ENCODE results near the gene NDUFAF5. TPM values are rescaled to one million over a fixed set of nuclear protein-coding genes. Genes with fewer than 3 reads are reported as not detected.
A peak's percentile ranks its signal among the peaks of the same experiment; 100 is the strongest.

Gene NDUFAF5
- total RNA-seq, 1 experiment from 2014 or later: 34.1 TPM

DNA sequence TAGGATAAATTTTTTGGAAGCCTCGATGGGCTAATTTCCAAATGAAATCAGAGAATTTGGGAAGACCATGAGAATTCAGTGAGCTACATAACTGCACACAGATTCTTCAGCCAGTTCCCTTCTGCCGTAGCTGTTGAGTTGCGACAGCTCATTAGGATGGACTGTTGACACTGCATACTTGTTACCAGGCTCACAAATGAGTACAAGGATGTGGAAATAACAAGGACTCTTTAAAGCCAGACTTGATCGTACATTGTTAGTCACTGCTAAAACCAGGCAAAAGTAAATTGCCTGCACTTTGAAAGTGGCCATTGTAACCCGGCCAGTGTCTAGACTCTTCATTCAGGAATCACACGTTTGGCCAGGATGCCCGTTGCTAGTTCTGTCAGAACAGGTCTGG lies 37.0 kb downstream of the NDUFAF5 start:
- DNase-seq (ENCODE audit: low read depth): no peak

- DNase-seq (ENCODE audit: low read depth): no peak
These were observed 37.6 kb downstream of the NDUFAF5 start for GRCh38 chr20:13822459-13822858.

GRCh38 chr20:13824459-13824858 lies 39.6 kb downstream of the NDUFAF5 start:
- DNase-seq (ENCODE audit: low read depth): no peak

GRCh38 chr20:13825465-13825864 lies 40.6 kb downstream of the NDUFAF5 start:
- no peak for DNase-seq (ENCODE audit: low read depth)

DNA sequence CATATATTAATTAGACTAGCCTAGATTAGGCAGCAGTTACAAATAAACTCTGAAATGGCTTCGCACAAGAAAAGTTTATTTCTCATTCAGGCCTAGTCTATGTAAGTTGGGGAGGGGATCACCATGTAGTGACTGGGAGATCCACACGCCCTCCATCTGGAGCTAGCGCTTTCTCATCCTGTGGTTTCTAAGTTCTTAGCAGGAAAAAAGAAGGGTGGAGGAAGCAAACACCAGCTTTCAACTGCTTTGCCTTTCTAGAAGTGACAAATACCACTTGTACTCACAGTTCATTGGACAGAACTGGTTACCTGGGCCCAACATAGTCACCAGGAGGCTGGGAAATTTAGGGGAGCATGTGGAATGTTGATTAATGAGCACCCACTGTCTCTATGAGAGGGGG lies 46.6 kb downstream of the NDUFAF5 start:
- DNase-seq (ENCODE audit: low read depth): no peak

- no peak for DNase-seq (ENCODE audit: low read depth)
These were observed 53.8 kb downstream of the NDUFAF5 start for GRCh38 chr20:13838664-13839063.

- peak; percentile 35 for DNase-seq (ENCODE audit: low read depth)
These were observed 54.7 kb downstream of the NDUFAF5 start for GRCh38 chr20:13839421-13840092.

- DNase-seq (ENCODE audit: low read depth): no peak
These were observed 55.3 kb downstream of the NDUFAF5 start for GRCh38 chr20:13840093-13840465.

DNA sequence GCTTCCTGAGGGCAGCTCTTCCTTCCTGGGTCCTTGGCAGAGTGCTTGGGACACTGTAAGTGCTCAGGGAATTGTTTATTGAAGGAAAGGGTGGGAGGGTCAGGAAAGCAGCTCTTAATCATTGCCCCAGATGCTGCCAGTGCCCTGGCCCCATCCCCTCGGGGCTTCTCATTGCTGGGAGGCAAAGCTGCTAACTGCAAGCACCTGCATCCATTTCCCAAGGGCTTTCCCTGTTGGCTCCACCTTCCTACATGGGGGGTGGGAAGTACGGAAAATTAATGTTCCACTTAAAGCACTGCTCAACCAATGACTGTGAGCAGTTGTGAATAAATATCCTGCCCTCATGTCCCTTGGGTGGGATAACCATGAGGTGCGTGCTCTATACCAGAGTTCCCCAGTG lies 56.4 kb downstream of the NDUFAF5 start:
- no peak for DNase-seq (ENCODE audit: low read depth)

DNA sequence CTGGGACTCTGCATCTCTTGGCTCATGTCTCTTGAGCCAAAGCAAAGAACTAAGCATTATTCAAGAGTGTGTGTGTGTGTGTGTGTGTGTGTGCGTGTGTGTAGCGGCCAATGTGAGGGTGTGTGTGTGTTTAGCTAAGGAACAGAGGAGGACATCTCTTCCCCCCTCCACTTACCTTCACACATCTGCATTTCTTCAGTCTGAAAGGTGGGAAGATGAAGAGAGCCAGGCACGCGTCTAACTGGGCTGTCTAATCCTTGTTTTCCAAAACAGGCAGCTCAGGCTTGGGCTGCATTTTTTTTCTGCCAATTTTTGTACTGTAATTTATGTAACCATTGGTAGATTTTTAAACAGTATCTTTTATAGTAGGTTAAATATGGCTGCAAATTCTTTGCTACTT lies 59.5 kb downstream of the NDUFAF5 start:
- DNase-seq (ENCODE audit: low read depth): no peak

DNA sequence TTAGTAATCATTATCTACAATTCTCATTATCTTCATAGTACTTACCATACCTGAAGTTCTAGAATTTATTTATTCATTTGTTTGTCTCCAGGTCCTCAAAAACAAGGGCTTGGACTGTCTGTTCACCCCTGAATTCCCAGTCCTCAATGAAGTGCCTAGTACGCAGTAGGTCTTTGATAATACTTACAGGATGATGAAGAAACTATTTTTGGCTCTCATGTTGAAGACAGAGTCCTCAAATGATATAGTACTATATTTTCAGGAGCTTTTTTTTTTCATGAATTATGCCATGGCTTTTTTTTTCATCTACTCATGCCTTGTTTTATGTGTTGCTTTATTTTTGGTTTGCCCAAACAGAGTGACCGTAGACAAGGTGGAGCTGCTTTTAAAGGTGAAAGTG lies 66.5 kb downstream of the NDUFAF5 start:
- DNase-seq (ENCODE audit: low read depth): no peak

- DNase-seq (ENCODE audit: low read depth): peak; percentile 26
These were observed 67.5 kb downstream of the NDUFAF5 start for GRCh38 chr20:13852306-13852705.

DNA sequence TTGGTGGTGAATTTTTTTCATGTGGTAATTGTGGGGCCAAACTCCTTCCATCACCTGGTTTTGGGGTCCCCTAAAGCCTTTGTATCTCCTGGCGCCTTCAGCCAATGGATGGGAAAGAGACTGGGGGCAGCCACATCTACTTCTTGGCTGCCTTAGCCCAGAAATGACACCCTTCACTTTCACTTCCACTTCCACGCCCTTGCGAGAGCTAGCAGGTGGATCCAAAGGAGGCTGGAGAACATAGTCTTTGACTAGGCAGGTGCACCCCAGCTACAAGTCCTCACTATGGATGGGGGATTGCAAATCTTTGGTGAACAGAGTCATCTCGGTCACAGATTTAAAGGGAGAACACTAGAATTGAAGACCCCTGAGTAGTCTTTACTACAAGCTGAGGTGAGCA lies 70.8 kb downstream of the NDUFAF5 start:
- no peak for DNase-seq (ENCODE audit: low read depth)

DNA sequence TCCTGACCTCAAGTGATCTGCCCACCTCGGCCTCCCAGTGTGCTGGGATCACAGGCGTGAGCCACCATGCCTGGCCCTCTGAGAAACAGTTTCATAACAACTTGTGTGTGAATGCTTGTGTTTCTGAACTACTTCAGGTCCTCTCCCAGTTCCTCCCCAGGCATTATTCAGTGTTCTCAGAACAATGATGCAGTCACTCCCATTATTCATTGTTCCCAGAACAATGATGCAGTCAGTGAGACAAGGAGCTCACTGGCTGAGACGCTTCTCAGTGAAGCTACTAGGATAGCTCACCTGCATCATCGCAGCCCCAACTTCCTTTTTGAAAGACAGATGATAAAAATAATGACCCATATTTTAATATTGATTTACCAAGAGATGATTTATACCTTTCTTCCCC lies 71.5 kb downstream of the NDUFAF5 start:
- DNase-seq (ENCODE audit: low read depth): no peak

GRCh38 chr20:13857304-13857703 lies 72.5 kb downstream of the NDUFAF5 start:
- DNase-seq (ENCODE audit: low read depth): no peak

DNA sequence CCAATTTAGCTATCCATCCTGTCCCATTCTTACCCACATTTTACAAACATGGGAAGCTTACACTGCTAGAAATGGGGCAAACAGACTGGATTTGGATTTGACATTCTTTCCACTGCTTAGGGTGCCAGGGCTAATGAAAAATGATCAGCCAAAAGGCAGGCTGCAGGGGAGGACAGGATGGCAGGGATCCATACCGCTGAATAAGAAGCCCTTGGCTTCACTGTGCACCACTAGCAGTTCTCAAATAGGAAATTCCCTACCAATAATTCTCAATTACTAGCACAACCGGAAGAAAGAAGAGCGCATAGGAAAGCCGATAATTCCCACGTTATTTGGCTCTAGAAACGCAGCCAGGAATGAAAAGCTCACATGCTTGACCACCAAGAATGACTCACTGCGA lies 73.1 kb downstream of the NDUFAF5 start:
- DNase-seq (ENCODE audit: low read depth): no peak

GRCh38 chr20:13858439-13858838 lies 73.6 kb downstream of the NDUFAF5 start:
- no peak for DNase-seq (ENCODE audit: low read depth)

GRCh38 chr20:13858871-13859270 lies 74.0 kb downstream of the NDUFAF5 start:
- DNase-seq (ENCODE audit: low read depth): no peak

- no peak for DNase-seq (ENCODE audit: low read depth)
These were observed 77.4 kb downstream of the NDUFAF5 start for GRCh38 chr20:13862245-13862644.

GRCh38 chr20:13863244-13863643 lies 78.4 kb downstream of the NDUFAF5 start:
- no peak for DNase-seq (ENCODE audit: low read depth)

GRCh38 chr20:13865156-13865555 lies 80.3 kb downstream of the NDUFAF5 start:
- DNase-seq (ENCODE audit: low read depth): no peak

DNA sequence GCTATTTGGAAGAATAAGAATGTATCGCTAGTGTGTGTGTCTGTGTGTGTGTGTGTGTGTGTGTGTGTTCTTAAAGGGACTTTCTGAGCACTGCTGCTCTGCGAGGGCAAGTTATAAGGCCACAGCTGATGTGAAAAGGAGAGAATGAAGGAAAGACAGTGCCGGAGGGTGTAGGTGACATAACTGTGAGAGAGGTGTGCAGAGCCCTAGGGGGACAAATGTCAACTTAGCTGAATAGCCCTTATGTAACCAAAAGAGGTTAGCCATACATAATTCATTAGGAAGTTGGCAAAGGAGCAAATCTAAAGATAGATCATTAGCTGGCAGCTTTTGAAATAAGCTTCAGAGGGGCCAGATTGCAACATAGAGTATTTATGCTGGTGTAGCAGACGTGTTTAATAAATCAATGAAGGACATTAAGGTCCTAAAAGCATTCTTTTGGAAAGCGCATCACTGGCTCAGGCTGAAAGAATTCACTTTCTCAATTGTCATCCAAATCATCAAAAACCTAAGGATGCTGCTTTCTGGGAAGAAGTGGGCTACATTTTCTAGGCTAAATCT lies 81.0 kb downstream of the NDUFAF5 start:
- no peak for DNase-seq (ENCODE audit: low read depth)

GRCh38 chr20:13868331-13868730 lies 83.5 kb downstream of the NDUFAF5 start:
- no peak for DNase-seq (ENCODE audit: low read depth)

GRCh38 chr20:13870170-13870748 lies 85.4 kb downstream of the NDUFAF5 start:
- DNase-seq (ENCODE audit: low read depth): no peak
